ENCODE results near the gene CD3D.

The CD3D gene

GRCh38 chr11:118342503-118343161, at the start of gene CD3D:
Gene CD3D (minus strand): TSS chr11:118342705. CDS start chr11:118342607, 98 bp downstream.
- no peak for DNase-seq (ENCODE audit: low spot score)

DNA sequence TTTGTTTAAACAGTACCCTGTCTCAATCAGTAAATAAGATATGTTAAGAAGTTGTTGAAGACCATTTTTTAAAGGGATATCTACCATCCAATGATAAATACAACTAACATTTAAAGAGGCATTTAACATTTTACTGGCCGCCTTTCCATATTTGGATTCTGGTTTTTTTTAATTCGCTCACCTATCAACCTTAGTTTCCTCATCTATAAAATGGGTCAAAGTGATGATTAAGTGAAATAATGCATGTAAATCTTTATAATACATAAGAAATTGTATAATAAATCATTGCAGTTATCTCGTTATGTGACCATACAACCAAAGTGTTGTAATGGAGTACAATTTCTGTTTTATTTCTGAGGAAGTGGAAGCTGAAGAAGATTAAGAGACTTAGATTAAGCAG, 41.2 kb upstream of the CD3D start:
- no peak for DNase-seq (ENCODE audit: low spot score)

GRCh38 chr11:118382954-118383353, 40.4 kb upstream of the CD3D start:
- DNase-seq (ENCODE audit: low spot score) = no peak

DNA sequence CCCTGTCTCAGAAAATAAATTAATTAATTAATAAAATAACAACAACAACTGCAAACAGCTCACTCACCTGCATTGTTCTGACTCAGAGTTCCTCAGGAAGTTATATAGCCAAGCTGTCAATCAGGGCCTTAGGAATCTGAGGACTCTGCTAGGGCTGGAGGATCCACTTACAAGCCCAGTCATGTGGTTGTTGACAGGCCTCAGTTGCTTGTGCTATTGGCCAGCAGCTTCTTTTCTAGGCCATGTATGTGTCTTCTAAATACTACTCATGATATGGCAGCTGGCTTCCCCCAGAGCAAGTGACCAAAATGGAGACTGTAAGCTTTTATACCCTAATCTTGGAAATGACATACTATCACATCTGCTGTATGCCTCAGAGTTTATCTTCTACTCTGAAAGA, 38.1 kb upstream of the CD3D start:
- DNase-seq (ENCODE audit: low spot score) = no peak

- no peak for DNase-seq (ENCODE audit: low spot score)
Observed at GRCh38 chr11:118379497-118379896, 37.0 kb upstream of the CD3D start.

- no peak for DNase-seq (ENCODE audit: low spot score)
Observed at GRCh38 chr11:118375978-118376377, 33.5 kb upstream of the CD3D start.

DNA sequence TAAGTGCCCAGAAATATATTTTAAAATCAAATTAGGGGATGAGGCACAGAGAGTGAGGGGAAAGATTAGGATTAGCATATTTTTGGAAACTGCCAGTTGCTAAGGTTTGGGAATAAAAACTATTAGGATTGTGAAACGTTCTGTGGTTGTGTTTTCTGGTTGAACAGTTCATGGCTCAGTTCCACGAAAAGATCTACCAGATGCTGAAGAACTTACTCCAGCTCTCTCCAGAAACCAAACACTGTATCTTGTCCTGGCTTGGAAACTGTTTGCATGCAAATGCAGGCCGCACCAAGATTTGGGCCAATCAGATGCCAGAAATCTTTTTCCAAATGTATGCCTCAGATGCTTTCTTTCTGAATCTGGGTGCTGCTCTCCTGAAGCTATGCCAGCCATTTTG, 32.2 kb upstream of the CD3D start:
- DNase-seq (ENCODE audit: low spot score) = no peak

DNA sequence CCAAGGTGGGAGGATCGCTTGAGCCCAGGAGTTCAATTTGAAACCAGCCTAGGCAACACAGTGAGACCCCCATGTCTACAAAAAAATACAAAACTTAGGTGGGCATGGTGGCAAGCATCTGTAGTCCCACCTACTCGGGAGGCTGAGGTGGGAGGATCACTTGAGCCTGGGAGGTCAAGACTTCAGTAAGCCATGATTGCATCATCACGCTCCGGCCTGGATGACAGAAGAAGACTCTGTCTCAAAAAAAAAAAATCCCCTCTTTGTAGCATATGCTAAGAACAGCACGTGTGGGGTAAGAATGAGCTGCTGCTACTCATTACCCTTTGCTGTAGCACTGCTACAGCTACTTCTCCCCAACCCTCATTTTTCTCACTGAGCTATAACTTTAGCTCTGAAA, 31.4 kb upstream of the CD3D start:
- no peak for DNase-seq (ENCODE audit: low spot score)

DNA sequence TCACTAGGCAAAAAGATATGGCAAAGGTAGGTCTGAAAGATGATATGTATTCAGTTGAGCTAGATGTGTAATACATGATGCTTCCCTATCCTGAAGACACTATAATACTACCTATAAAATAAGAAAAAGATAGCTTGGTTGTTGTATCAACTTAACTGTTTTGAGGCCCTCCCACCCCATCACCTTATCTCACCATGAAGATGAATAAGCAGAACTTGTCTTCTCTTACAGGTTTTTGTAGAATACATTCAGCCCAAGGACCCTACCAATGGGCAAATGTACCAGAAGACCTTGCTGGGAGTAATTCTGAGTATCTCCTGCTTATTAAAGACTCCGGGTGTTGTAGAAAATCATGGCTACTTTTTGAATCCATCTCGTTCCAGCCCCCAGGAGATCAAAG, 30.8 kb upstream of the CD3D start:
- no peak for DNase-seq (ENCODE audit: low spot score)

DNA sequence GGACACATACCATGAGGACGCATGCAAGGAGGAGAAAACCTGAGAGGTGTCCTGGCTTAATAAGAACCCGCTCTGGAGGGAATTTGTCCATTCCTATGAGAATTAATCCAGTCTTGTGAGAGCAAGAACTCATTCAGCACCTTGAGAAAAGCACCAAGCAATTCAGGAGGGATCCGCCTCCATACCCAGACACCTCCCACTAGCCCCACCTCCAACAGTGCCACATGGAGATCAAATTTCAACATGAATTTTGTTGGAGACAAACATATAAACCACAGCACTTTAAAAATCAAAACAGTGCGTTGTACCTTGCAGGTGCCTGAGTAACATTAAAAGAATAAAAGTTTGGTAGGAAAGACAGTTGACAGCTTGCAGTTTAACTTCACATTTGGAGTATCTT, 28.3 kb upstream of the CD3D start:
- no peak for DNase-seq (ENCODE audit: low spot score)

GRCh38 chr11:118366287-118366686, 23.8 kb upstream of the CD3D start:
- no peak for DNase-seq (ENCODE audit: low spot score)

GRCh38 chr11:118364956-118365615, 22.6 kb upstream of the CD3D start:
- no peak for DNase-seq (ENCODE audit: low spot score)

DNA sequence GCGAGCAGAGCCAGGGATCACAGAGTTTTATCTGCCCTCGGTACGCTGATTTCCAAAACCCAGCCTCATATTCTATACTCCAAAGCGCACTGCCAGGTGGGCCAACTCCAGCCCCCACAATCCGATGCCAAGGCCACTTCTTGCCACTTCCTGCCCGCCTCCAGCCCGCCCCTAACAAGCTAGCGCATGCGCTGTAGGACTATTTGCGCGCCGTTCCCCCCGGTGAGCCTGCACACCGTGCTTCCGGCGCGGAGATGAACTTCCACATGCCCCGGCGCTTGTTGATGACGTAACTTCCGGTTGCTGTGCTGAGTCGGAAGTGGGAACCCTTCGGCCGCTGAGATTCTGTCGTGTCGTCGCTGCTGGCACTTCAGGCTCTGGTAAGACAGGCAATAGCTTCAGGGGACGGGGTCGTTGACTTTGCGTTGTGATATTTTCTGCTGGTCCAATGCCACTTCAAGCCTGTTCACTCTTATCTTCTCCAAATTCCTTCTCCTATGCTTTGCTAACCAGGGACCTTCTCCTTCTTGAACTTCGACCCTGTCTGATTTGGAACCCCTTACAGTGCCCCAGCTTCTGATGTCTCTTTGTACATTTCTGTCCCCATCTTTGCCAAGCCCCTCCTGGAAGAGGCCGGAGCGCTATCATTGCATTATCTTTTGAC, 16.9 kb upstream of the CD3D start, which contains the start of gene UBE4A:
Gene UBE4A, plus strand, starts transcription at position 306 of the 664 bp plus-strand sequence. CDS start 5,481 bp downstream, outside the sequence.
- DNase-seq (ENCODE audit: low spot score) = peak; percentile 93

GRCh38 chr11:118358071-118358470, 15.6 kb upstream of the CD3D start:
- no peak for DNase-seq (ENCODE audit: low spot score)

DNA sequence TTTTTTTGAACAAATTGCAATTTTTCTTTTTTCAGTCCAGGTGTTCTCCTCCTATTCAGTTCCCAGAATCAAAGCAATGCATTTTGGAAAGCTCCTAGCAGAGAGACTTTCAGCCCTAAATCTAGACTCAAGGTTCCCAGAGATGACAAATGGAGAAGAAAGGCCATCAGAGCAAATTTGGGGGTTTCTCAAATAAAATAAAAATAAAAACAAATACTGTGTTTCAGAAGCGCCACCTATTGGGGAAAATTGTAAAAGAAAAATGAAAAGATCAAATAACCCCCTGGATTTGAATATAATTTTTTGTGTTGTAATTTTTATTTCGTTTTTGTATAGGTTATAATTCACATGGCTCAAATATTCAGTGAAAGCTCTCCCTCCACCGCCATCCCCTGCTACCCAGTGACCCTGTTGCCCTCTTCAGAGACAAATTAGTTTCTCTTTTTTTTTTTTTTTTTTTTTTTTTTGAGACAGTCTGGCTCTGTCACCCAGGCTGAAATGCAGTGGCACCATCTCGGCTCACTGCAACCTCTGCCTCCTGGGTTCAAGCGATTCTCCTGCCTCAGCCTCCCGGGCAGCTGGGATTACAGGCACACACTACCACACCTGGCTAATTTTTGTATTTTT, 10.7 kb upstream of the CD3D start:
- DNase-seq (ENCODE audit: low spot score) = no peak

DNA sequence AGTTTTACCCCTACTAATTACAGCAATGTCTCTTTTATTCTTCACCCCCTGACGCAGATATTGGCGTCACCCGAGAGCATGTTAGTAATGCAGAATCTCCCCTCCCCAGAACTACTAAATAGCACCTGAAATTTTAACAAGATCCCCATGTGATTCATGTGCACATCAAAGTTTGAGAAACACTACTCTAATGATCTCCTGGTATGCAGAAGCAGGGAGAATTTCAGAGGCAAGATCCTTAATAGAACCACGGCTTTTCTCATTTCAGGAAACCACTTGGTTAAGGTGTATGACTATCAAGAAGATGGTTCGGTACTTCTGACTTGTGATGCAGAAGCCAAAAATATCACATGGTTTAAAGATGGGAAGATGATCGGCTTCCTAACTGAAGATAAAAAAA, 7.0 kb upstream of the CD3D start:
- no peak for DNase-seq (ENCODE audit: low spot score)

DNA sequence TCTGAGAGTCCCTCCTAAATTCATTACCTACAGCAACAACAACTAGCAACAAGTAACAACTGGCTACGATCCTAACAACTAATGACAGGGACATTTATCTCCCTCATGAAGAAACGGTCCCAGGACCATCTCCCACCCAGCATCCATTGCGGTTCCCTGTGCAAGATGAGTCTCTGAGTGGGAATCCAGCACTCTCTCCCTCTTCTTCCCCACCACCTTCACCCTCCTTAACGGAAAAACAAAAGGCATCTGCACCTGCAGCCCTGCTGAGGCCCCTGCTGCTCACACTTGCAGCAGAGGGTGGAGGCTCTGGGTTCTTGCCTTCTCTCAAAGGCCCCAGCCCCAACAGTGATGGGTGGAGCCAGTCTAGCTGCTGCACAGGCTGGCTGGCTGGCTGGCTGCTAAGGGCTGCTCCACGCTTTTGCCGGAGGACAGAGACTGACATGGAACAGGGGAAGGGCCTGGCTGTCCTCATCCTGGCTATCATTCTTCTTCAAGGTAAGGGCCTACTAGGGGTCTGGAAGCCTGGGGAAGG, 1.5 kb upstream of the CD3D start, which contains the start of gene CD3G:
Gene CD3G, plus strand, starts transcription at position 364 of the 535 bp plus-strand sequence. Its CDS starts 80 bp downstream, at position 444.
- DNase-seq (ENCODE audit: low spot score) = no peak

- no peak for DNase-seq (ENCODE audit: low spot score)
Observed at GRCh38 chr11:118343248-118343647, 743 bp upstream of the CD3D start.

DNA sequence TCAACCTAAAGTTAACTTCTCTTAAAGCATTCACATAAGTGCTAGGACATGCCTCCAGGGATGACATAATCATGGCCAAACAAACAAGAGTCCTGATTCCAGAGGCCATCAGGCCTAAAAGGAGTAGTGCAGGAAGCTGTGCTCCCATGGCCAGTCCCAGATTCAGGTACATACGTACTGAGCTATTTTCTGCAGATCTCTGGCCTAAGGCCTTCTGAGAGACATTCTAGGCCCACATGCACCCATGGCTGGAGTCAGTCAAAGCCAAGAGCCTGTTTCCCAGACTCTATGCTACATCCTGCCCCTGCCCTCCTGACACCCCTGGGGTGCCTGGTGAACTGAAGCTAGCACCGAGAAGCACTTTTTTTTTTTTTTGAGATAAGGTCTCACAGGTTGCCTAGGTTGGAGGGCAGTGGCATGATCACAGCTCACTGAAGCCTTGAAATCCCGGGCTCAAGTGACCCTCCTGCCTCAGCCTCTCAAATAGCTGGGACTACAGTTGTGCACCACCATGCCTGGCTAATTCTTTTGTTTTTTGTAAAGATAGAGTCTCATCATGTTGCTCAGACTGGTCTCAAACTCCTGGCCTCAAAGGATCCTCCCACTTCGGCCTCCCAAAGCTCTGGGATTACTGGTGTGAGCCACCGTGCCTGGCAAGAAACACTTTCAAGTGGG, 553 bp downstream of the CD3D start:
- no peak for DNase-seq (ENCODE audit: low spot score)

DNA sequence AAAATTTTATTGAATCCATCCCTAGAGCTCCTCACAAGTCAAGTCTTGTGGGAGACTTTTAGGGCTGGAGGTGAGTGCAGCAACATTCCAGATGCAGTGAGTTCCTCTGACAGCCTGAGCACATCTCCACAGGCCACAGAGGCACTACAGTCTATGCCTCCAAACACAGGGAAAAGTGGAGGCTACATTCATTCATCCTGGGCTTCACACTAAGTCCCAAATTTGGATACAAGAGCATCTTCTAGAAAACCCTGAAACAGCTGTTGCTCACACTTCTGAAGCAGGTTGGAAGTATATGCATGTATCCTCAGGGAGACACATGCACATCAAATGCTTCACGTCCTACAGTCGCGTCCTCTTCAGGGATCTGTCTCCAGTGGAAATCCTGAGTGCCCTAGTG, 1.2 kb downstream of the CD3D start:
- no peak for DNase-seq (ENCODE audit: low spot score)

- no peak for DNase-seq (ENCODE audit: low spot score)
Observed at GRCh38 chr11:118340449-118340848, 2.1 kb downstream of the CD3D start.
